Umbilical cord (tissue), 2 donors: Measurements from ENCODE around the gene TAF4. TPM values are rescaled to one million over a fixed set of nuclear protein-coding genes. Genes with fewer than 3 reads are reported as not detected.

Source experiments
- DNase-seq: peaks from one replicate; pipeline ENCODE4 v3.0.0-alpha.2; 2015; ENCODE audit warnings: low spot score
- total RNA-seq: library from RNA; depleted of rRNA; stranded (reverse); fragments of >200 nt; gene quantifications from one replicate; pipeline ENCODE4 v1.2.3, GENCODE V29; 2014; ENCODE audit warnings: low replicate concordance; ENCODE audit not compliant: insufficient read depth

TAF4 gene
- total RNA-seq, 1 donor from 2014 or later, result 16.4 TPM

- DNase-seq, result no peak
Observed at GRCh38 chr20:62043131-62043914, 22.4 kb downstream of the TAF4 start.

- no peak for DNase-seq
Observed at GRCh38 chr20:62042025-62042820, 23.5 kb downstream of the TAF4 start.

- no peak for DNase-seq
Observed at GRCh38 chr20:62040933-62041332, 24.7 kb downstream of the TAF4 start.

GRCh38 chr20:62040381-62040922, 25.2 kb downstream of the TAF4 start:
- no peak for DNase-seq

GRCh38 chr20:62039738-62040137, 25.9 kb downstream of the TAF4 start:
- DNase-seq, result no peak

- no peak for DNase-seq
Observed at GRCh38 chr20:62032609-62033368, 32.9 kb downstream of the TAF4 start.

- no peak for DNase-seq
Observed at GRCh38 chr20:62031462-62032092, 34.1 kb downstream of the TAF4 start.

GRCh38 chr20:62030834-62031434, 34.7 kb downstream of the TAF4 start:
- no peak for DNase-seq

- DNase-seq, result no peak
Observed at GRCh38 chr20:62030357-62030756, 35.3 kb downstream of the TAF4 start.

GRCh38 chr20:62029949-62030348, 35.7 kb downstream of the TAF4 start:
- no peak for DNase-seq

GRCh38 chr20:62029296-62029695, 36.4 kb downstream of the TAF4 start:
- no peak for DNase-seq

- DNase-seq, result no peak
Observed at GRCh38 chr20:62028384-62028783, 37.3 kb downstream of the TAF4 start.

GRCh38 chr20:62027698-62028321, 37.9 kb downstream of the TAF4 start:
- no peak for DNase-seq

GRCh38 chr20:62027116-62027515, 38.6 kb downstream of the TAF4 start:
- no peak for DNase-seq

- DNase-seq, result no peak
Observed at GRCh38 chr20:62026564-62026856, 39.2 kb downstream of the TAF4 start.

- peak; percentile 51 for DNase-seq
Observed at GRCh38 chr20:62025832-62026563, 39.7 kb downstream of the TAF4 start.

GRCh38 chr20:62025394-62025793, 40.3 kb downstream of the TAF4 start:
- no peak for DNase-seq

- DNase-seq, result no peak
Observed at GRCh38 chr20:62023935-62024334, 41.7 kb downstream of the TAF4 start.

GRCh38 chr20:62022575-62023139, 43.0 kb downstream of the TAF4 start:
- DNase-seq, result no peak
